Endodermal cell (in vitro differentiated cells): ENCODE measurements around the gene ZNF646. TPM values are rescaled to one million over a fixed set of nuclear protein-coding genes. Genes with fewer than 3 reads are reported as not detected.
A peak's percentile ranks its signal among the peaks of the same experiment; 100 is the strongest.

Experiments
- DNase-seq: peaks from one replicate; pipeline ENCODE4 v3.0.0-alpha.2; 2017
- H3K27ac ChIP-seq: 2 replicates; pipeline ENCODE4 v1.5.1; 2013; ENCODE audit warnings: mild to moderate bottlenecking, low read depth, low read length, moderate library complexity
- H3K27me3 ChIP-seq: 2 replicates; pipeline ENCODE4 v1.6.1; 2013; ENCODE audit warnings: mild to moderate bottlenecking, low read length, moderate library complexity; ENCODE audit not compliant: insufficient read depth, control insufficient read depth, poor library complexity, severe bottlenecking
- H3K36me3 ChIP-seq: 2 replicates; pipeline ENCODE4 v1.7.0; 2013; ENCODE audit warnings: mild to moderate bottlenecking, low read length, moderate library complexity; ENCODE audit not compliant: control insufficient read depth, insufficient read depth
- H3K4me1 ChIP-seq: one replicate; pipeline ENCODE4 v1.7.0; 2013; ENCODE audit warnings: low read length; ENCODE audit not compliant: control insufficient read depth, insufficient read depth
- H3K4me3 ChIP-seq: 2 replicates; pipeline ENCODE4 v1.5.1; 2013; ENCODE audit warnings: mild to moderate bottlenecking, low read length, moderate library complexity
- H3K9ac ChIP-seq: 2 replicates; pipeline ENCODE4 v1.6.1; 2013; ENCODE audit warnings: mild to moderate bottlenecking, low read length, moderate library complexity; ENCODE audit not compliant: poor library complexity, severe bottlenecking; ENCODE audit errors: extremely low read depth
- H3K9me3 ChIP-seq: 2 replicates; pipeline ENCODE4 v1.6.1; 2013; ENCODE audit warnings: mild to moderate bottlenecking, low read length, moderate library complexity; ENCODE audit not compliant: control insufficient read depth
- H3K27ac Mint-ChIP-seq: 2 replicates; pipeline ENCODE4 v1.8.0; 2020; ENCODE audit warnings: mixed read lengths
- H3K27me3 Mint-ChIP-seq: 2 replicates; pipeline ENCODE4 v1.8.0; 2021; ENCODE audit warnings: mild to moderate bottlenecking, mixed read lengths; ENCODE audit not compliant: insufficient read depth
- H3K36me3 Mint-ChIP-seq: 2 replicates; pipeline ENCODE4 v1.8.0; 2020; ENCODE audit warnings: low read depth, mixed read lengths
- H3K4me1 Mint-ChIP-seq: 2 replicates; pipeline ENCODE4 v1.8.0; 2020; ENCODE audit warnings: mixed read lengths
- H3K4me3 Mint-ChIP-seq: 2 replicates; pipeline ENCODE4 v1.8.0; 2020; ENCODE audit warnings: mild to moderate bottlenecking, moderate library complexity, mixed read lengths
- H3K9me3 Mint-ChIP-seq: 2 replicates; pipeline ENCODE4 v1.8.0; 2020; ENCODE audit warnings: mild to moderate bottlenecking, mixed read lengths
- WGBS, 2 experiments: methylation state at CpG; one replicate each; pipeline versions ENCODE4 v1.1.5 to v1.1.7; 2013; ENCODE audit warnings: missing lambda C conversion rate in 2 of 2, mixed read lengths in 1 of 2; ENCODE audit not compliant: insufficient coverage in 1 of 2, insufficient read length in 1 of 2; 5-methylcytosine and 5-hydroxymethylcytosine counted together
- total RNA-seq, 2 donors: library from RNA; stranded (reverse); fragmentation: NEBNext Ultra II Directional in 1 of 2; extraction: Animal tissue kit (Norgen Biotek cat#: 25700) in 1 of 2; gene quantifications; 2 replicates in 1 of 2; 3 replicates in 1 of 2; pipeline ENCODE4 v1.2.1, GENCODE V29; 2021
- TF ChIP-seq, protein P1 (sequence below): fragments of 200-600 bp; sonication (generic); conservative IDR thresholded peaks from 2 replicates; pipeline ENCODE4 v1.5.0; 2021; ENCODE audit warnings: antibody characterized with exemption, mild to moderate bottlenecking

Gene ZNF646
- total RNA-seq, 2 donors from 2014 or later, result 24.9 to 29.2 TPM

DNA sequence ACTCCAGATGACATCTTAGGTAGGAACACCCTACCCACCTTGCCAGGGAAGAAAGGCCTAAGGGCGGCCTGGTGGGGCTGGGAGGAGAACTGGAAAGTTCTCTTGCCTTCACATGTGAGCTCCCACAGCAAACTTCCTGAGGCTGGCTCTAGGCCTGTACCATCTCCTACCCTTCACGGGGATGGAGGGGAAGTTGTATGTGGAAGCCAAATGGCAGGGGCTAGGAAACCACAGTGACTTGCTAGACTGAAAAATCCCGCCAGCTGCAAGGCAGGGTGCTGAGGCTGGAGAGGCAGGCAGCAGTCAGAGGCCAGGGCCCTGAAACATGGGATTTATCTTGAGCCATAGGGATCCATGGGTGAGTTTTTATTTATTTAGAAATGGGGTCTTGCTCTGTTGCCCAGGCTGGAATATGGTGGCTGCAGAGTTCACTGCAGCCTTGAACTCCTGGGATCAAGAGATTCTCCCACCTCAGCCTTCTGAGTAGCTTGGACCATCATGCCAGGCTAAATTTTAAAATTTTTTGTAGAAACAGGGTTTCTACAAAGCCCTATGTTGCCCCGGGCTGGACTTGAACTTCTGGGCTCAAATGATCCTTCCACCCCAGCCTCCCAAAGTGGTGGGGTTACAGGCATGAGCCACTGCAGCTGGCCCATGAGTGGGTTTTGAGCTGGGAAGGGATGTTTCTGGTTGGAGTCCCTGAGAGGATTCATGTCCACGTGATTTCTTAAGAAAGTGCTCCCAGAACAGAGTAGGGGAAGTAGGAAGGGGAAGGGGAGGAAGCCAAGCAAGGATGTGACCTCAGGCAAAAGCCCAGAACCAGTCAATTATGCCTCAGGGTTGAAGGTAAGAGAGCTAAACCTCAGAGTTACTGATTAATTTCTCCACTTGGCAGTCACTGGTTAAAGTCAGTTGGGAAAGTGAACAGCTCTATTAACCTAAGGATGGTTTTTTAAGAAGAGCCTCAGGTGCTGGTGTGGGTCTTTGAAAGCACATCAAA lies 39.2 kb downstream of the ZNF646 start:
- Mint-ChIP-seq H3K4me3 (no peak overlapping the region), H3K36me3 (peaks cover 34% of the 10 kb centered on the region), H3K27me3 (no peaks in the 10 kb centered on the region), H3K27ac (no peak overlapping the region), H3K4me1 (peaks cover 6% of the 10 kb centered on the region), H3K9me3 (no peaks in the 10 kb centered on the region)
- TF ChIP-seq, protein P1, sequence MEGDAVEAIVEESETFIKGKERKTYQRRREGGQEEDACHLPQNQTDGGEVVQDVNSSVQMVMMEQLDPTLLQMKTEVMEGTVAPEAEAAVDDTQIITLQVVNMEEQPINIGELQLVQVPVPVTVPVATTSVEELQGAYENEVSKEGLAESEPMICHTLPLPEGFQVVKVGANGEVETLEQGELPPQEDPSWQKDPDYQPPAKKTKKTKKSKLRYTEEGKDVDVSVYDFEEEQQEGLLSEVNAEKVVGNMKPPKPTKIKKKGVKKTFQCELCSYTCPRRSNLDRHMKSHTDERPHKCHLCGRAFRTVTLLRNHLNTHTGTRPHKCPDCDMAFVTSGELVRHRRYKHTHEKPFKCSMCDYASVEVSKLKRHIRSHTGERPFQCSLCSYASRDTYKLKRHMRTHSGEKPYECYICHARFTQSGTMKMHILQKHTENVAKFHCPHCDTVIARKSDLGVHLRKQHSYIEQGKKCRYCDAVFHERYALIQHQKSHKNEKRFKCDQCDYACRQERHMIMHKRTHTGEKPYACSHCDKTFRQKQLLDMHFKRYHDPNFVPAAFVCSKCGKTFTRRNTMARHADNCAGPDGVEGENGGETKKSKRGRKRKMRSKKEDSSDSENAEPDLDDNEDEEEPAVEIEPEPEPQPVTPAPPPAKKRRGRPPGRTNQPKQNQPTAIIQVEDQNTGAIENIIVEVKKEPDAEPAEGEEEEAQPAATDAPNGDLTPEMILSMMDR, result no peak
- no peaks in the 10 kb centered on the region for H3K9me3 ChIP-seq
- H3K27ac ChIP-seq, result no peak overlapping the region
- H3K27me3 ChIP-seq, result no peaks in the 10 kb centered on the region
- no peak overlapping the region for H3K9ac ChIP-seq
- 91 to 93% methylated on average over 5 of the region's 5 CpGs for WGBS, 2 experiments
- peaks cover 33% of the 10 kb centered on the region for H3K36me3 ChIP-seq
- no peak for DNase-seq
- no peaks in the 10 kb centered on the region for H3K4me1 ChIP-seq
- H3K4me3 ChIP-seq, result no peak overlapping the region

DNA sequence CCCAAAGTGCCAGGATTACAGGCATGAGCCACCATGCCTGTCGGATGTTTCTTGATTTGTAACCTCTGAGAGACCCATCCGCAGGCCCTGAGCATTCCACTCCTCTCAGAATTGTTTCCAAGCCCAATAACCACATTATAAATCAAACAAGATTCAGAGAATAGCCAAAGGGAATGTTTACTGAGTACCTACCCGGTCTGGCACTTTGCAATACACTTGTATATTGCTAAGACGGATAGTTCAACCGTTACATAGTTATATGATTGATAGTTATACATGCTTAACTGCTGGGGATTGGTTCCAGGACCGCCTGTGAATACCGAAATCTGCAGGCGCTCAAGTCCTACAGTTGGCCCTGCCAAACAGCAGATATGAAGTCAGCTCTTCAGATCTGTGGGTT lies 40.2 kb downstream of the ZNF646 start:
- H3K9me3 Mint-ChIP-seq, result no peaks in the 10 kb centered on the region
- 94 to 98% methylated on average over 6 to 8 of the region's 8 CpGs for WGBS, 2 experiments
- no peak overlapping the region for H3K27ac Mint-ChIP-seq
- peaks cover 35% of the 10 kb centered on the region for H3K36me3 Mint-ChIP-seq
- DNase-seq, result no peak
- no peak overlapping the region for H3K4me3 Mint-ChIP-seq
- H3K27me3 Mint-ChIP-seq, result no peaks in the 10 kb centered on the region
- Histone ChIP-seq H3K27ac (no peak overlapping the region), H3K4me3 (no peak overlapping the region), H3K9ac (no peak overlapping the region), H3K36me3 (peaks cover 39% of the 10 kb centered on the region), H3K4me1 (no peaks in the 10 kb centered on the region), H3K9me3 (no peaks in the 10 kb centered on the region), H3K27me3 (no peaks in the 10 kb centered on the region)
- peaks cover 7% of the 10 kb centered on the region for H3K4me1 Mint-ChIP-seq
- TF ChIP-seq, protein P1, result no peak

DNA sequence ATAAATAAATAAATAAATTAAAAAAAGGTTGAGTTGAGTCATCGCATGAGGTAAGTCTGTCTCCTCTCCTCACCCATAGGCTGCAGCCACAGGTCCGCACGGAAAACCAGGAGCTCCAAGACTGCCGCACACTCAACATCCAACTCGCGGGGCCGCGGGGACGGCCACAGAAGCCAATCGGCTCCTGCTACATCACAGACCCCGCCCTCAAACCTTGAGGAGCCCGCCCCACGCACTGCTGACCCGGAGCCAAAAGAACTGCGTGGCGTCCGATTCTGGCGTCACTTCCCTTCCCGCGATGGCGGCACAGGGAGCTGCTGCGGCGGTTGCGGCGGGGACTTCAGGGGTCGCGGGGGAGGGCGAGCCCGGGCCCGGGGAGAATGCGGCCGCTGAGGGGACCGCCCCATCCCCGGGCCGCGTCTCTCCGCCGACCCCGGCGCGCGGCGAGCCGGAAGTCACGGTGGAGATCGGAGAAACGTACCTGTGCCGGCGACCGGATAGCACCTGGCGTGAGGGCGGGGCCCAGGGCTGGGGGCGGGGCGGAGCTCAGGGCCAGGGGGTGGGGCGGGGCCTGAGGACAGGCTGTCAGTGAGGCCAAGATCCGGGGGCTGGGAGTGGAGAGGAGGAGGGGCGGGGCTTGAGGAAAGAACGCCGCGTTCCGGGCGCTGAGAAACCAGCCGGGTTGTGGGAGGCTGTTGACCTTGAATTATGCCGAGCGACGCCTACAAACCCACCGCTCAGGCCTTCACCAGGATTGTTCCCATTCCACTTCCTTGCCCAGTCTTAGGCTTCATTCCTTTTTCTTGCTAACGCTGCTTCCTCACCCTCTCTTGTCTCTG lies 43.4 kb downstream of the ZNF646 start, which contains the start of gene KAT8:
Gene KAT8 (plus strand): TSS at position 281 of the 839 bp plus-strand sequence. CDS start 18 bp downstream, at position 299.
- H3K9me3 Mint-ChIP-seq, result no peaks in the 10 kb centered on the region
- 0% methylated on average over 23 to 66 of the region's 68 CpGs for WGBS, 2 experiments
- peaks cover 42% of the 10 kb centered on the region for H3K36me3 ChIP-seq
- H3K4me1 ChIP-seq, result no peaks in the 10 kb centered on the region
- no peaks in the 10 kb centered on the region for H3K27me3 ChIP-seq
- H3K9me3 ChIP-seq, result no peaks in the 10 kb centered on the region
- peaks cover 35% of the 10 kb centered on the region for H3K36me3 Mint-ChIP-seq
- peak within 1 kb of the TSS; percentile 89 for H3K4me3 ChIP-seq
- no peaks in the 10 kb centered on the region for H3K27me3 Mint-ChIP-seq
- H3K4me1 Mint-ChIP-seq, result peaks cover 7% of the 10 kb centered on the region
- peak within 1 kb of the TSS; percentile 95 for H3K27ac Mint-ChIP-seq
- TF ChIP-seq, protein P1, result no peak
- peak within 1 kb of the TSS; percentile 72 for H3K9ac ChIP-seq
- H3K4me3 Mint-ChIP-seq, result peak within 1 kb of the TSS; percentile 79
- peak within 1 kb of the TSS; percentile 81 for H3K27ac ChIP-seq
- peak; percentile 99 for DNase-seq
